A549 (cell line): ENCODE data around the gene TIMM44. TPM values are rescaled to one million over a fixed set of nuclear protein-coding genes. Genes with fewer than 3 reads are reported as not detected.

Source experiments
- ATAC-seq, 2 experiments: fragments of 200-7000 bp in 1 of 2; fragments of >200 bp in 1 of 2; cut with Nextera tagmentation in 1 of 2; cut with Tn5 transposase in 1 of 2; 3 replicates each; pipeline versions ENCODE4 v1.8.0 to v1.9.1; 2018 to 2020; ENCODE audit warnings: mild to moderate bottlenecking in 1 of 2, moderate library complexity in 1 of 2
- CTCF ChIA-PET: fragments of 300-600 bp; sonication (Branson Sonifier 250); formaldehyde crosslinking; extraction: SDS; loops from one replicate; lab custom pipeline; 2021; ENCODE audit warnings: antibody characterized with exemption, inconsistent platforms; lab: Yijun Ruan, JAX
- POLR2A ChIA-PET: fragments of 350-600 bp; formaldehyde crosslinking; extraction: SDS; loops from one replicate; lab custom pipeline; 2021; ENCODE audit warnings: antibody characterized with exemption, inconsistent platforms; lab: Yijun Ruan, JAX
- DNase-seq, 2 experiments: peaks; one replicate each; pipeline versions ENCODE4 v3.0.0 to v3.0.0-alpha.2; 2011 to 2016; ENCODE audit warnings: low read depth in 1 of 2, low spot score in 1 of 2
- FAIRE-seq: peaks from 2 replicates; lab custom pipeline; 2011; peaks lifted over from hg19 to GRCh38; lab: Jason Lieb, UNC
- H3K27ac ChIP-seq, 2 experiments: fragments of >200 bp; sonication (Bioruptor Twin); formaldehyde crosslinking; 3 replicates each; pipeline ENCODE4 v1.5.1; 2016 to 2017
- H3K4me1 ChIP-seq: fragments of >200 bp; sonication (Bioruptor Twin); formaldehyde crosslinking; 3 replicates; pipeline ENCODE4 v1.6.1; 2016
- H3K4me2 ChIP-seq: fragments of >200 bp; sonication (Bioruptor Twin); formaldehyde crosslinking; 3 replicates; pipeline ENCODE4 v1.6.1; 2016
- H3K4me3 ChIP-seq: fragments of >200 bp; sonication (Bioruptor Twin); formaldehyde crosslinking; 3 replicates; pipeline ENCODE4 v1.5.1; 2016
- H3K9me3 ChIP-seq: fragments of >200 bp; sonication (Bioruptor Twin); formaldehyde crosslinking; 3 replicates; pipeline ENCODE4 v1.6.1; 2016
- CBX8 ChIP-seq: fragments of 200-600 bp; sonication (generic); IDR thresholded peaks from 2 replicates; pipeline ENCODE4 v1.6.1; 2016
- CEBPB ChIP-seq, 2 experiments: fragments of >200 bp in 1 of 2; sonication (Bioruptor Twin) in 1 of 2; formaldehyde crosslinking in 1 of 2; IDR thresholded peaks; 2 replicates each; pipeline ENCODE4 v1.6.1; 2012 to 2016
- FOXS1 ChIP-seq: fragments of 250-450 bp; sonication (Bioruptor Pico); IDR thresholded peaks from 2 replicates; pipeline ENCODE4 v1.5.0; 2020; ENCODE audit warnings: mild to moderate bottlenecking, moderate library complexity
- HOXA7 ChIP-seq: fragments of 250-450 bp; sonication (Bioruptor Pico); IDR thresholded peaks from 2 replicates; pipeline ENCODE4 v1.5.0; 2020; ENCODE audit warnings: mild to moderate bottlenecking, moderate library complexity
- JUN ChIP-seq, 2 experiments: fragments of >200 bp; sonication (Bioruptor Twin); formaldehyde crosslinking; IDR thresholded peaks; 2 replicates in 1 of 2; 3 replicates in 1 of 2; pipeline ENCODE4 v1.6.1; 2016 to 2017
- KDM1A ChIP-seq: fragments of 200-600 bp; sonication (generic); IDR thresholded peaks from 2 replicates; pipeline ENCODE4 v1.6.1; 2016; ENCODE audit warnings: low read depth, mild to moderate bottlenecking
- MYC ChIP-seq: IDR thresholded peaks from 2 replicates; pipeline ENCODE4 v1.6.1; 2012; ENCODE audit warnings: mild to moderate bottlenecking, inconsistent platforms, low read length, improper control_type of control experiment, borderline replicate concordance
- NR3C1 ChIP-seq: fragments of >200 bp; sonication (Bioruptor Twin); formaldehyde crosslinking; IDR thresholded peaks from 3 replicates; pipeline ENCODE4 v1.6.1; 2017
- POLR2A ChIP-seq: IDR thresholded peaks from 2 replicates; pipeline ENCODE4 v1.6.1; 2012; ENCODE audit warnings: mild to moderate bottlenecking, low read length
- POLR2AphosphoS2 ChIP-seq: conservative IDR thresholded peaks from 2 replicates; pipeline ENCODE4 v1.6.1; 2012; ENCODE audit warnings: low read length, improper control_type of control experiment, inconsistent platforms
- RCOR1 ChIP-seq: fragments of 150-350 bp; IDR thresholded peaks from 2 replicates; pipeline ENCODE4 v1.6.1; 2014; ENCODE audit warnings: antibody characterized with exemption, low read length, low read depth
- RFX5 ChIP-seq: fragments of 450-650 bp; IDR thresholded peaks from 2 replicates; pipeline ENCODE4 v1.7.1; 2014; ENCODE audit warnings: antibody characterized with exemption, mild to moderate bottlenecking, moderate library complexity
- RNF2 ChIP-seq: fragments of 200-600 bp; sonication (generic); IDR thresholded peaks from 2 replicates; pipeline ENCODE4 v1.6.1; 2016; ENCODE audit warnings: low read depth, mild to moderate bottlenecking, antibody characterized with exemption, moderate library complexity, borderline replicate concordance
- SREBF2 ChIP-seq: fragments of 450-650 bp; IDR thresholded peaks from 2 replicates; pipeline ENCODE4 v1.6.1; 2014; ENCODE audit warnings: mild to moderate bottlenecking, moderate library complexity
- TFCP2L1 ChIP-seq: fragments of 250-450 bp; sonication (Bioruptor Pico); IDR thresholded peaks from 2 replicates; pipeline ENCODE4 v1.5.0; 2021; ENCODE audit warnings: mild to moderate bottlenecking
- TP53 ChIP-seq: fragments of 250-450 bp; sonication (Bioruptor Pico); IDR thresholded peaks from 2 replicates; pipeline ENCODE4 v1.5.0; 2021; ENCODE audit warnings: mild to moderate bottlenecking, moderate library complexity
- ZFP36 ChIP-seq: fragments of 450-650 bp; IDR thresholded peaks from 2 replicates; pipeline ENCODE4 v1.6.1; 2014; ENCODE audit warnings: borderline replicate concordance; ENCODE audit not compliant: partially characterized antibody
- WGBS: methylation state at CpG from one replicate; pipeline ENCODE4 v1.1.6; 2017; ENCODE audit errors: missing lambda C conversion rate; 5-methylcytosine and 5-hydroxymethylcytosine counted together
- polyA plus RNA-seq, 4 experiments: library from polyadenylated mRNA; depleted of rRNA in 3 of 4; stranded (reverse); fragments of >200 nt; fragmentation: RNase III in 1 of 4; extraction: RNeasy Plus Mini Kit Qiagen cat#74134 plus additional on column Dnase treatment in 1 of 4; gene quantifications; 2 replicates in 3 of 4; 3 replicates in 1 of 4; pipeline ENCODE4 v1.2.3, GENCODE V29; 2011 to 2017
- TF ChIP-seq, protein P1 (sequence below): fragments of 450-650 bp; IDR thresholded peaks from 2 replicates; pipeline ENCODE4 v1.6.1; 2014; ENCODE audit warnings: antibody characterized with exemption
- TF ChIP-seq, protein P2 (sequence below): IDR thresholded peaks from 2 replicates; pipeline ENCODE4 v1.6.1; 2012; ENCODE audit warnings: low read depth, borderline replicate concordance
- TF ChIP-seq, protein P3 (sequence below): IDR thresholded peaks from 2 replicates; pipeline ENCODE4 v1.6.1; 2012
- TF ChIP-seq, protein P4 (sequence below): fragments of 200-600 bp; sonication (generic); IDR thresholded peaks from 2 replicates; pipeline ENCODE4 v1.6.1; 2016; ENCODE audit warnings: antibody characterized with exemption, mild to moderate bottlenecking, moderate library complexity

Gene TIMM44
- polyA plus RNA-seq, 2 of the 4 experiments (the other 2 are of a cell fraction), result 29.7 to 53.2 TPM

DNA sequence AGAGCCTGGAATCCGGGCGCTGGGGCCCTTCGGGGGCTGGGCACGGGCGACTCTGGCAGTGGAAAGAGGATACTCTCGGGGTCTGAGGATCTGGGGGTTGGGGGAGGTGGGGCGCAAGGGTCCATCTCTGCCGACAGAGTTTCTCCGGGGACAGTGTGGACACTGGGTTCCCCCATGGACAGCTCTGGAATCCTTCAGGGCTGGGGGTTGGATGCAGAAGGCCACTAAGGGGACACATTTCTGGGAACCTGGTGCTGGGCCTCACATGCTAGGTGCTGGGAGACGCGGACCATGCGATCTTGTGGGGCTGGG lies 26.6 kb downstream of the TIMM44 start:
- FAIRE-seq (no peak), DNase-seq (no peak), ATAC-seq (no peak)
- no peaks in the 10 kb centered on the region for H3K9me3 ChIP-seq
- ChIA-PET CTCF (interaction anchor here (1.0 to 2.4 kb wide), 7 partner anchors 8 to 48 kb away, joined by 3 to 14 read pairs (median 7); partner anchors contain the start of gene MAP2K7), POLR2A (interaction anchor here (0.5 kb wide), 1 partner anchor 10 kb away, joined by 3 read pairs; no protein-coding TSS in a partner anchor)
- peak overlapping the region; percentile 87 for H3K4me2 ChIP-seq
- TF ChIP-seq JUN (IDR thresholded peaks at IDR 0.05) (no peak), MYC (no peak), TFCP2L1 (CRISPR knock-in tag) (no peak), CBX8 (no peak), RFX5 (no peak), RNF2 (no peak), RCOR1 (no peak), HOXA7 (CRISPR knock-in tag) (no peak)
- TF ChIP-seq, protein P1, sequence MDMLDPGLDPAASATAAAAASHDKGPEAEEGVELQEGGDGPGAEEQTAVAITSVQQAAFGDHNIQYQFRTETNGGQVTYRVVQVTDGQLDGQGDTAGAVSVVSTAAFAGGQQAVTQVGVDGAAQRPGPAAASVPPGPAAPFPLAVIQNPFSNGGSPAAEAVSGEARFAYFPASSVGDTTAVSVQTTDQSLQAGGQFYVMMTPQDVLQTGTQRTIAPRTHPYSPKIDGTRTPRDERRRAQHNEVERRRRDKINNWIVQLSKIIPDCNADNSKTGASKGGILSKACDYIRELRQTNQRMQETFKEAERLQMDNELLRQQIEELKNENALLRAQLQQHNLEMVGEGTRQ, result no peak
- H3K4me3 ChIP-seq, result peak overlapping the region; percentile 43
- peaks cover 19% of the 10 kb centered on the region for H3K4me1 ChIP-seq
- WGBS, result 72% methylated on average over 3 of the region's 12 CpGs
- peak overlapping the region; percentile 65 to 90 for H3K27ac ChIP-seq

DNA sequence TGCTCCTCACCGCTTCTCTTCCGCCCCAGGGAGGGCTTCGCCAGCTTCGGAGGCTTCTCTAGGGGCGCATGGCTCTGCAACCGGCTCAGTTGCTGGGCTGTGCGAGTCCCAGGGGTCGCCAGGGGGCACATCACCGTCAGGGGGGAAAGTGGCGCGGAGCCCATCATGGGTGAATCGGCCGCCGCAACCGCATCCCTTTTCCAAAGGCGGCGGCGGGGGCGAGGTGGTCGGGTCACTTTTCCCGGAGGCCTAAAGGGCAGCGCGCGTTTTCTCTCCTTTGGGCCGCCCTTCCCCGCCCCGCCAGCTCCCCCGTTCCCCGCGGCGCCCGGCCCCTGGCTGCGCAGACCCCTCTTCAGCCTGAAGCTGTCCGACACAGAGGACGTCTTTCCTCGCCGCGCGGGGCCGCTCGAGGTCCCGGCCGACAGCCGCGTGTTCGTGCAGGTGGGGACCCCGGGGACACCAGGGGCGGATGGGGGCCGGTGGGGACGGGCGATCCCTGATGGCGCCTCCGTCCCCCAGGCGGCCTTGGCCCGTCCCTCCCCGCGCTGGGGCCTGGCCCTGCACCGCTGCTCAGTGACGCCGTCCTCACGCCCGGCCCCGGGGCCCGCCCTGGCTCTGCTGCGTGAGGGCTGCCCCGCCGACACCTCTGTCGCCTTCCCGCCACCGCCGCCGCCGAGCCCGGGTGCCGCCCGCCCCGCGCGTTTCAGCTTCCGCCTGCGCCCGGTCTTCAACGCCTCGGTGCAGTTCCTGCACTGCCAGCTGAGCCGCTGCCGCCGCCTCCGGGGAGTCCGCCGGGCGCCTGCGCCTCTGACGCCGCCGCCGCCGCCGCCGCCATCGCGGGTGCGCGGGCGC lies 27.1 kb downstream of the TIMM44 start:
- peak overlapping the region; percentile 43 for H3K4me3 ChIP-seq
- peak overlapping the region; percentile 65 to 90 for H3K27ac ChIP-seq
- CTCF ChIA-PET, result interaction anchor here (0.6 to 2.4 kb wide), 8 partner anchors 8 to 62 kb away, joined by 3 to 14 read pairs (median 4); partner anchors contain the start of gene MAP2K7
- H3K9me3 ChIP-seq, result no peaks in the 10 kb centered on the region
- DNase-seq, result no peak
- no peak for TF ChIP-seq NR3C1
- TF ChIP-seq, protein P2, sequence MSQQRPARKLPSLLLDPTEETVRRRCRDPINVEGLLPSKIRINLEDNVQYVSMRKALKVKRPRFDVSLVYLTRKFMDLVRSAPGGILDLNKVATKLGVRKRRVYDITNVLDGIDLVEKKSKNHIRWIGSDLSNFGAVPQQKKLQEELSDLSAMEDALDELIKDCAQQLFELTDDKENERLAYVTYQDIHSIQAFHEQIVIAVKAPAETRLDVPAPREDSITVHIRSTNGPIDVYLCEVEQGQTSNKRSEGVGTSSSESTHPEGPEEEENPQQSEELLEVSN, result peak; percentile 59; the same call in 1 of the 2 replicates
- TF ChIP-seq POLR2A, result peak; percentile 14; the same call in 1 of the 2 replicates
- TF ChIP-seq ZFP36, result peak; percentile 58
- TF ChIP-seq, all 56 proteins: peak for 3
- no peak for FAIRE-seq
- ATAC-seq, result peak; percentile 6 to 15; a peak in 4 of 6 replicates
- peaks cover 17% of the 10 kb centered on the region for H3K4me1 ChIP-seq
- peak overlapping the region; percentile 87 for H3K4me2 ChIP-seq
- POLR2A ChIA-PET, result interaction anchor here (0.5 to 1.8 kb wide), 2 partner anchors 10 to 13 kb away, joined by 3 to 4 read pairs; no protein-coding TSS in a partner anchor
- 61% methylated on average over 11 of the region's 104 CpGs for WGBS

DNA sequence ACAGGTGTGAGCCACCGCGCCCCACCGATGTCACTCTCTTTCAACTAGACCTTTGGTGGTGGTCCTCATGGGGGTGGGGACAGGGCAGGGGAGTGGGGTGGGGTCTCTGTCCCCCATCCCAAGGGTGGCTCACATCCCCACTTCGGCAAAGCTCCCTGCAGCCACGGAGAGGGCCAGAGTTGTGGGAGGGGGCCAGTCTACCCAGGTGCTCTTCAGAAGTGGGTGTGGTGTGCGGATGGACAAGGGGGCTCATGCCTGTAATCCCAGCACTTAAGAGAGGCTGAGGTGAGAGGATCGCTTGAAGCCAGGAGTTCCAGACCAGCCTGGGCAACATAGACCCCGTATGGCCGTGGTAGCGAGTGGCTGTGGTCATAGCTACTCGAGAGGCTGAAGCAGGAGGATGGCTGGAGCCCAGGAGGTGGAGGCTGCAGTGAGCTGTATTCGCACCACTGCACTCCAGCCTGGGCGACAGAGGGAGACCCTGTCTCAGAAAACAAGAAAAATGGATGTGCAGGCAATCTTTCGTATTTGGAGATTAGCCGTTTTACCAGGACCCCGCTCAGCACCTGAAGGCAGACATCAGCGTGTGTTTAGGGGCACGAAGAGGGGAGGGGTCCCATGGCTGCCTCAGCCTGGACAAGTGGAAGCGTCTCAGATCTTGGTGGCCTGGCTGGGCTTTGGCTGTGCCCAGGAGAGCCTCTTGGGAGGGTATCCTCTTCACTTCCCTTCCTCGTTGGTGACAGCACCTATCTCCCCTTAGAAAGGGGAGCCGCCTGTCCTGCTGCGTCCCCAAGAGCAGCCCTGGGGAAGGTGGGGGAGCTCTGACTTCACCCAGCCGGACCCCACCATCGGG lies 28.0 kb downstream of the TIMM44 start:
- 92% methylated on average over 14 of the region's 24 CpGs for WGBS
- ATAC-seq (no peak), FAIRE-seq (no peak), DNase-seq (no peak)
- Histone ChIP-seq H3K4me3 (no peak overlapping the region; the same call in 2 of the 3 replicates), H3K4me1 (peaks cover 13% of the 10 kb centered on the region), H3K4me2 (peak overlapping the region; percentile 87; the same call in 2 of the 3 replicates), H3K9me3 (no peaks in the 10 kb centered on the region), H3K27ac (peak overlapping the region in 1 of 2 experiments; percentile 90; a peak in 2 of 6 replicates)
- TF ChIP-seq, protein P3, sequence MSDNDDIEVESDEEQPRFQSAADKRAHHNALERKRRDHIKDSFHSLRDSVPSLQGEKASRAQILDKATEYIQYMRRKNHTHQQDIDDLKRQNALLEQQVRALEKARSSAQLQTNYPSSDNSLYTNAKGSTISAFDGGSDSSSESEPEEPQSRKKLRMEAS, result no peak
- TF ChIP-seq CEBPB (IDR thresholded peaks at IDR 0.05) (no peak), KDM1A (no peak), POLR2A (no peak), SREBF2 (no peak), TP53 (no peak), TFCP2L1 (CRISPR knock-in tag) (no peak), FOXS1 (CRISPR knock-in tag) (no peak), RCOR1 (no peak), POLR2AphosphoS2 (no peak), MYC (no peak)
- TF ChIP-seq, protein P4, sequence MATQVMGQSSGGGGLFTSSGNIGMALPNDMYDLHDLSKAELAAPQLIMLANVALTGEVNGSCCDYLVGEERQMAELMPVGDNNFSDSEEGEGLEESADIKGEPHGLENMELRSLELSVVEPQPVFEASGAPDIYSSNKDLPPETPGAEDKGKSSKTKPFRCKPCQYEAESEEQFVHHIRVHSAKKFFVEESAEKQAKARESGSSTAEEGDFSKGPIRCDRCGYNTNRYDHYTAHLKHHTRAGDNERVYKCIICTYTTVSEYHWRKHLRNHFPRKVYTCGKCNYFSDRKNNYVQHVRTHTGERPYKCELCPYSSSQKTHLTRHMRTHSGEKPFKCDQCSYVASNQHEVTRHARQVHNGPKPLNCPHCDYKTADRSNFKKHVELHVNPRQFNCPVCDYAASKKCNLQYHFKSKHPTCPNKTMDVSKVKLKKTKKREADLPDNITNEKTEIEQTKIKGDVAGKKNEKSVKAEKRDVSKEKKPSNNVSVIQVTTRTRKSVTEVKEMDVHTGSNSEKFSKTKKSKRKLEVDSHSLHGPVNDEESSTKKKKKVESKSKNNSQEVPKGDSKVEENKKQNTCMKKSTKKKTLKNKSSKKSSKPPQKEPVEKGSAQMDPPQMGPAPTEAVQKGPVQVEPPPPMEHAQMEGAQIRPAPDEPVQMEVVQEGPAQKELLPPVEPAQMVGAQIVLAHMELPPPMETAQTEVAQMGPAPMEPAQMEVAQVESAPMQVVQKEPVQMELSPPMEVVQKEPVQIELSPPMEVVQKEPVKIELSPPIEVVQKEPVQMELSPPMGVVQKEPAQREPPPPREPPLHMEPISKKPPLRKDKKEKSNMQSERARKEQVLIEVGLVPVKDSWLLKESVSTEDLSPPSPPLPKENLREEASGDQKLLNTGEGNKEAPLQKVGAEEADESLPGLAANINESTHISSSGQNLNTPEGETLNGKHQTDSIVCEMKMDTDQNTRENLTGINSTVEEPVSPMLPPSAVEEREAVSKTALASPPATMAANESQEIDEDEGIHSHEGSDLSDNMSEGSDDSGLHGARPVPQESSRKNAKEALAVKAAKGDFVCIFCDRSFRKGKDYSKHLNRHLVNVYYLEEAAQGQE, result no peak
- CTCF ChIA-PET, result interaction anchor here (0.6 to 2.3 kb wide), 5 partner anchors 9 to 61 kb away, joined by 3 to 7 read pairs (median 3); partner anchors contain the start of gene MAP2K7
- POLR2A ChIA-PET, result interaction anchor here (1.8 kb wide), 1 partner anchor 12 kb away, joined by 4 read pairs; no protein-coding TSS in a partner anchor
